Retinal pigment epithelial cell (primary cell): ENCODE data around the gene SYNGR1.

Experiments
- DNase-seq: peaks from one replicate; pipeline ENCODE4 v3.0.0-alpha.2; 2010; ENCODE audit warnings: low read depth
- H3K4me3 ChIP-seq: 2 replicates; pipeline ENCODE4 v1.5.1; 2011; ENCODE audit warnings: mild to moderate bottlenecking, low read length, control low read depth, moderate library complexity
- CTCF ChIP-seq: conservative IDR thresholded peaks from 2 replicates; pipeline ENCODE4 v1.5.1; 2011; ENCODE audit warnings: low read depth, low read length, control low read depth, inconsistent platforms

The SYNGR1 gene

DNA sequence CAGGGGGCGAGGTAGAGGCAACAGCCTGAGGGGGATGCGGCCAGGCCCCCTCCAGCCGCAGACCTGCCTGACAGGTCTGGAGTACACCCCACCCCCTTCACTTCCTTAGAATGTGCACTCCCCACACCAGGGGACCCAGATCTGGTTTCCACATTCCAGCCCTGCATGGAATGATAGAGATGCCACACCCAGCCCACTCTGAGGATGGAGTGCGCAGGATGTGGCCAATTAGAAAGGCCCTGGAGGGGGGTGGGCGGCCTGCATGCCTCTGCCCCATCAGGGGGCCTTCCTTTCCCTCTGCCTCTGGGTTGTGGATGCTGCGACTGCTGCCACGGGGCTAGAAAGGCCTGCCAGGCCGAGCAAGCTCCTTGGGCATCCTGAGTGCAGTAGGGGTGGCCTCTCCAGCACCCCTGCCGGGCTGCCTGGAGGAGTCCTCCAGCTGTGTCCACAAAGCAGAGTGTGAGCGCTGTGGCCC is 78.8 kb downstream of the SYNGR1 start:
- H3K4me3 ChIP-seq = no peak overlapping the region
- DNase-seq = no peak
- no peak for TF ChIP-seq CTCF

GRCh38 chr22:39429186-39429585 is 79.4 kb downstream of the SYNGR1 start:
- no peak overlapping the region for H3K4me3 ChIP-seq
- TF ChIP-seq CTCF = no peak
- DNase-seq = no peak

- H3K4me3 ChIP-seq = no peak overlapping the region
- no peak for TF ChIP-seq CTCF
- DNase-seq = no peak
Measured at GRCh38 chr22:39429916-39430575, 80.3 kb downstream of the SYNGR1 start.

DNA sequence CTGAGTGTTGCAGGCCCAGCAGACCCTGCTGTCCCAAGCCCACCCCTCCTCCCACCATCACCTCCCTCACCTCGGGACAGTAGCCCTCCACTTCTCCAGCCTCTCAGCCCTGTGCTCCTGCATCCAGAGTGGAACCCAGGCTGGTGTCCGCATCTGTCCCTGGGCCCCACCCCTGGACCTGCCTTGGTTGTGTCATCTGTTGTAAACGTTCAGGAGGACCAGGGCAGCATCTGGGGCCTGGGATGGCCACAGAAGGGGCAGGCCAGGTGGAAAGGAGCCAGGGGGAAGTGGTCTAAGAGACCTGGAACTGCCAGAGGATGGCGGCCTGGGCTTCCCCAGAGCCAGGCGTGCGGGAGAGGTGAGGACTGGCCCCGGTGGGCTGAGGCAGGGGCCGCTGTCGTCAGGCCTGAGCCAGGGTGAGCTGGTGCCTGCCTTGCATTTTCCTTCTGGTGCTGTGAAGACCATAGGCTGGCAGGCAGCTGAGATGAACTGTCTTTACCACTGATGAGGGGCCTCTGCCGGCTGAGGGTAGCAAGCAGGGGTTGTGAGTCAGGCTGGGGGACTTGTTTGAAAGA is 80.9 kb downstream of the SYNGR1 start:
- no peak for TF ChIP-seq CTCF
- no peak for DNase-seq
- no peak overlapping the region for H3K4me3 ChIP-seq

- no peak for TF ChIP-seq CTCF
- no peak for DNase-seq
- H3K4me3 ChIP-seq = no peak overlapping the region
Measured at GRCh38 chr22:39431216-39431801, 81.5 kb downstream of the SYNGR1 start.

DNA sequence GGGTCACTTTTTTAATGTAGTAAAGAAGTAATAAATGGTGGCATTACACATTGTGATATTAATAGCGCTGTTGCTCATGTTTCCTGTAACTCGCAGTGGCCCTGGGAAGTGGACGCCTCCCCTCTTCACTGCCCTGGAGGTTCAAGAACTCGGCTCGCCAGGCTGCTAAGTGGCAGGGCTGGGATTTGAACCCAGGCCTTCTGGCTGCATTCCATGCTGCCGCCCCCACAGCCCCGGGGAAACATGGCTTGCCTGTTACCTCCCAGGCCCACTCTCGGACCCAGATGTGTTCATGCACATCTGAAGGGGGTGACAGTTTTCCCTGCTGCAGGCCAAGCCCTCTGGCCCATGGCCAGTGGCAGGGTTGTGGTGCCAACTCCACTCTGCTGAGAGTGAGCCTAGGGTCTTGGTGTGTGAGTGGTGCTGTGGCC is 82.0 kb downstream of the SYNGR1 start:
- no peak for DNase-seq
- TF ChIP-seq CTCF = no peak
- H3K4me3 ChIP-seq = no peak overlapping the region
